ENCODE measurements around the gene SLC6A7. TPM values are rescaled to one million over a fixed set of nuclear protein-coding genes. Genes with fewer than 3 reads are reported as not detected.
"Not testable (repeated sequence)": the region's sequence is repeated elsewhere in the genome, so short reads cannot be mapped to it uniquely, and the experiment has no call there.

Gene SLC6A7
- total RNA-seq, 1 experiment from 2014 or later, result 0.04 TPM

DNA sequence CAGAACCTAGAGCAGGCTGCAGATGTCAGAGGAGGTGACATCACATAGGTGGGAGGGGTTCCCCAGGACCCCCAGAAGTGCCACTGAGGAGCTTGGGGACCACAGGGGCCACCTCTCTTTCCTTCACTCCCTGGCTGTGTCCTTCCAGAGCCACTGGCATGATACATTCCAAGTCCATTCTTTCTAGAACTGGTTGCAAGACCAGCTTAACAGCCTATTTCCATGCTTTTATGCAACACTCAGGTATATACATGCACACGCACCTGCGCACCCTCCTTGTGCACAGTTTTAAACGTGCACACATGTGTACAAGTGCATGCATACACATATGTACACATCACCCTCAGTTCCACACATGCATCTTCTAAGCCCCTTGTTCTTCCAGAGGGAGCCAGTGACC is 39.7 kb downstream of the SLC6A7 start:
- Mint-ChIP-seq H3K4me3 (no peak overlapping the region), H3K9me3 (no peaks in the 10 kb centered on the region), H3K27me3 (ENCODE audit: low read depth) (no peaks in the 10 kb centered on the region), H3K36me3 (no peaks in the 10 kb centered on the region), H3K27ac (no peak overlapping the region), H3K4me1 (no peaks in the 10 kb centered on the region)
- no peak for TF ChIP-seq NR2C2 (CRISPR knock-in tag; IDR thresholded peaks at IDR 0.05)
- TF ChIP-seq, protein P1, sequence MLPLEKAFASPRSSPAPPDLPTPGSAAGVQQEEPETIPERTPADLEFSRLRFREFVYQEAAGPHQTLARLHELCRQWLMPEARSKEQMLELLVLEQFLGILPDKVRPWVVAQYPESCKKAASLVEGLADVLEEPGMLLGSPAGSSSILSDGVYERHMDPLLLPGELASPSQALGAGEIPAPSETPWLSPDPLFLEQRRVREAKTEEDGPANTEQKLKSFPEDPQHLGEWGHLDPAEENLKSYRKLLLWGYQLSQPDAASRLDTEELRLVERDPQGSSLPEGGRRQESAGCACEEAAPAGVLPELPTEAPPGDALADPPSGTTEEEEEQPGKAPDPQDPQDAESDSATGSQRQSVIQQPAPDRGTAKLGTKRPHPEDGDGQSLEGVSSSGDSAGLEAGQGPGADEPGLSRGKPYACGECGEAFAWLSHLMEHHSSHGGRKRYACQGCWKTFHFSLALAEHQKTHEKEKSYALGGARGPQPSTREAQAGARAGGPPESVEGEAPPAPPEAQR (CRISPR knock-in tag; IDR thresholded peaks at IDR 0.05), result no peak
- TF ChIP-seq, protein P2, sequence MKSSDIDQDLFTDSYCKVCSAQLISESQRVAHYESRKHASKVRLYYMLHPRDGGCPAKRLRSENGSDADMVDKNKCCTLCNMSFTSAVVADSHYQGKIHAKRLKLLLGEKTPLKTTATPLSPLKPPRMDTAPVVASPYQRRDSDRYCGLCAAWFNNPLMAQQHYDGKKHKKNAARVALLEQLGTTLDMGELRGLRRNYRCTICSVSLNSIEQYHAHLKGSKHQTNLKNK (CRISPR knock-in tag; IDR thresholded peaks at IDR 0.05), result no peak
- TF ChIP-seq, protein P3, sequence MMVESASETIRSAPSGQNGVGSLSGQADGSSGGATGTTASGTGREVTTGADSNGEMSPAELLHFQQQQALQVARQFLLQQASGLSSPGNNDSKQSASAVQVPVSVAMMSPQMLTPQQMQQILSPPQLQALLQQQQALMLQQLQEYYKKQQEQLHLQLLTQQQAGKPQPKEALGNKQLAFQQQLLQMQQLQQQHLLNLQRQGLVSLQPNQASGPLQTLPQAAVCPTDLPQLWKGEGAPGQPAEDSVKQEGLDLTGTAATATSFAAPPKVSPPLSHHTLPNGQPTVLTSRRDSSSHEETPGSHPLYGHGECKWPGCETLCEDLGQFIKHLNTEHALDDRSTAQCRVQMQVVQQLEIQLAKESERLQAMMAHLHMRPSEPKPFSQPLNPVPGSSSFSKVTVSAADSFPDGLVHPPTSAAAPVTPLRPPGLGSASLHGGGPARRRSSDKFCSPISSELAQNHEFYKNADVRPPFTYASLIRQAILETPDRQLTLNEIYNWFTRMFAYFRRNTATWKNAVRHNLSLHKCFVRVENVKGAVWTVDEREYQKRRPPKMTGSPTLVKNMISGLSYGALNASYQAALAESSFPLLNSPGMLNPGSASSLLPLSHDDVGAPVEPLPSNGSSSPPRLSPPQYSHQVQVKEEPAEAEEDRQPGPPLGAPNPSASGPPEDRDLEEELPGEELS (CRISPR knock-in tag; IDR thresholded peaks at IDR 0.05), result no peak
- TF ChIP-seq, protein P4, sequence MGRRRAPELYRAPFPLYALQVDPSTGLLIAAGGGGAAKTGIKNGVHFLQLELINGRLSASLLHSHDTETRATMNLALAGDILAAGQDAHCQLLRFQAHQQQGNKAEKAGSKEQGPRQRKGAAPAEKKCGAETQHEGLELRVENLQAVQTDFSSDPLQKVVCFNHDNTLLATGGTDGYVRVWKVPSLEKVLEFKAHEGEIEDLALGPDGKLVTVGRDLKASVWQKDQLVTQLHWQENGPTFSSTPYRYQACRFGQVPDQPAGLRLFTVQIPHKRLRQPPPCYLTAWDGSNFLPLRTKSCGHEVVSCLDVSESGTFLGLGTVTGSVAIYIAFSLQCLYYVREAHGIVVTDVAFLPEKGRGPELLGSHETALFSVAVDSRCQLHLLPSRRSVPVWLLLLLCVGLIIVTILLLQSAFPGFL (CRISPR knock-in tag; IDR thresholded peaks at IDR 0.05; ENCODE audit: borderline replicate concordance), result no peak
- ChIA-PET POLR2A (no interaction called here), CTCF (interaction anchor here (1.3 kb wide), 1 partner anchor 27 kb away, joined by 3 read pairs; no protein-coding TSS in a partner anchor)
- ATAC-seq (no peak), DNase-seq (ENCODE audit: low spot score) (no peak)

DNA sequence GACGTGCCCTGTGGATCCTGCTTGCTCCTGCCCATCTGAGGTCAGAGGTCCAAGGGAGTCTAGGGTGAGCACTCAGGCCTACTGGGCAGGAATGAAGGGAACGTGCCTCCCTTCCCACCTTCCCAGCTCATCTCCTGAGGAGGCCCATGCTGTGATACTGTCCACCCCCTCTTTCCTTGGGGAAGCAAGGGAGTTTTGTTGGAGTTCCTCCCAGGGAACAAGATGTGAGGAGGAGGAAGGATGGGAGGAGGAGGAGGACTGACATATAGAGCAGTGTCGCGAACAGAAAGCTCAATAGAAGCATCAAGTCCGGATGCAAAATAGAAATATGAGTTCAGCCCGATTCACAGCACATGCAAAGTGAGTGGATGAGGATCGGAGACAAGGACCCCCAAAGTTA is 41.0 kb downstream of the SLC6A7 start:
- DNase-seq (ENCODE audit: low spot score) (no peak), ATAC-seq (no peak)
- Mint-ChIP-seq H3K9me3 (no peaks in the 10 kb centered on the region), H3K36me3 (no peaks in the 10 kb centered on the region), H3K4me3 (no peak overlapping the region), H3K27me3 (ENCODE audit: low read depth) (no peaks in the 10 kb centered on the region), H3K4me1 (no peaks in the 10 kb centered on the region), H3K27ac (peak overlapping the region; percentile 83; the same call in 1 of the 2 replicates)
- no peak for TF ChIP-seq JUN (CRISPR knock-in tag; IDR thresholded peaks at IDR 0.05)
- TF ChIP-seq, protein P5, sequence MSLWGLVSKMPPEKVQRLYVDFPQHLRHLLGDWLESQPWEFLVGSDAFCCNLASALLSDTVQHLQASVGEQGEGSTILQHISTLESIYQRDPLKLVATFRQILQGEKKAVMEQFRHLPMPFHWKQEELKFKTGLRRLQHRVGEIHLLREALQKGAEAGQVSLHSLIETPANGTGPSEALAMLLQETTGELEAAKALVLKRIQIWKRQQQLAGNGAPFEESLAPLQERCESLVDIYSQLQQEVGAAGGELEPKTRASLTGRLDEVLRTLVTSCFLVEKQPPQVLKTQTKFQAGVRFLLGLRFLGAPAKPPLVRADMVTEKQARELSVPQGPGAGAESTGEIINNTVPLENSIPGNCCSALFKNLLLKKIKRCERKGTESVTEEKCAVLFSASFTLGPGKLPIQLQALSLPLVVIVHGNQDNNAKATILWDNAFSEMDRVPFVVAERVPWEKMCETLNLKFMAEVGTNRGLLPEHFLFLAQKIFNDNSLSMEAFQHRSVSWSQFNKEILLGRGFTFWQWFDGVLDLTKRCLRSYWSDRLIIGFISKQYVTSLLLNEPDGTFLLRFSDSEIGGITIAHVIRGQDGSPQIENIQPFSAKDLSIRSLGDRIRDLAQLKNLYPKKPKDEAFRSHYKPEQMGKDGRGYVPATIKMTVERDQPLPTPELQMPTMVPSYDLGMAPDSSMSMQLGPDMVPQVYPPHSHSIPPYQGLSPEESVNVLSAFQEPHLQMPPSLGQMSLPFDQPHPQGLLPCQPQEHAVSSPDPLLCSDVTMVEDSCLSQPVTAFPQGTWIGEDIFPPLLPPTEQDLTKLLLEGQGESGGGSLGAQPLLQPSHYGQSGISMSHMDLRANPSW (CRISPR knock-in tag; conservative IDR thresholded peaks at IDR 0.05; ENCODE audit: low read depth), result no peak
- ChIA-PET POLR2A (interaction anchor here (0.7 kb wide), 1 partner anchor 1278 kb away, joined by 3 read pairs; no protein-coding TSS in a partner anchor), CTCF (interaction anchor here (0.6 to 0.7 kb wide), 2 partner anchors 34 to 841 kb away, joined by 4 read pairs; no protein-coding TSS in a partner anchor)

DNA sequence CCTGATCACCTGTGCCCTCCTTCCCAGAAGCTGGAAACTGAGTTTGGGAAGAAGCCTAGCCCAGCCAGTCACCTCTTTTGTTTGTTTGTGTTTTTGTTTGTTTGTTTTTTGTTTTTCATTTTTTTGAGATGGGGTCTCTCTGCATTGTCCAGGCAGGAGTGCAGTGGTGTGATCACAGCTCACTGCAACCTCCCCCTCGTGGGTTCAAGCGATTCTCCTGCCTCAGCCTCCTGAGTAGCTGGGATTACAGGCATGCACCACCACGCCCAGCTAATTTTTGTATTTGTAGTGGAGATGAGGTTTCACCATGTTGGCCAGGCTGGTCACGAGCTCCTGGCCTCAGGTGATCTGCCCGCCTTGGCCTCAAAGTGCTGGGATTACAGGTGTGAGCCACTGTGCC is 43.8 kb downstream of the SLC6A7 start:
- DNase-seq (ENCODE audit: low spot score); H3K36me3 Mint-ChIP-seq; H3K4me3 Mint-ChIP-seq; H3K27ac Mint-ChIP-seq; POLR2A ChIA-PET; H3K27me3 Mint-ChIP-seq (ENCODE audit: low read depth); H3K4me1 Mint-ChIP-seq; H3K9me3 Mint-ChIP-seq; ATAC-seq: not testable (repeated sequence)
- CTCF ChIA-PET, result interaction anchor here (1.6 to 2.7 kb wide), 2 partner anchors 22 to 58 kb away, joined by 7 to 10 read pairs; no protein-coding TSS in a partner anchor

DNA sequence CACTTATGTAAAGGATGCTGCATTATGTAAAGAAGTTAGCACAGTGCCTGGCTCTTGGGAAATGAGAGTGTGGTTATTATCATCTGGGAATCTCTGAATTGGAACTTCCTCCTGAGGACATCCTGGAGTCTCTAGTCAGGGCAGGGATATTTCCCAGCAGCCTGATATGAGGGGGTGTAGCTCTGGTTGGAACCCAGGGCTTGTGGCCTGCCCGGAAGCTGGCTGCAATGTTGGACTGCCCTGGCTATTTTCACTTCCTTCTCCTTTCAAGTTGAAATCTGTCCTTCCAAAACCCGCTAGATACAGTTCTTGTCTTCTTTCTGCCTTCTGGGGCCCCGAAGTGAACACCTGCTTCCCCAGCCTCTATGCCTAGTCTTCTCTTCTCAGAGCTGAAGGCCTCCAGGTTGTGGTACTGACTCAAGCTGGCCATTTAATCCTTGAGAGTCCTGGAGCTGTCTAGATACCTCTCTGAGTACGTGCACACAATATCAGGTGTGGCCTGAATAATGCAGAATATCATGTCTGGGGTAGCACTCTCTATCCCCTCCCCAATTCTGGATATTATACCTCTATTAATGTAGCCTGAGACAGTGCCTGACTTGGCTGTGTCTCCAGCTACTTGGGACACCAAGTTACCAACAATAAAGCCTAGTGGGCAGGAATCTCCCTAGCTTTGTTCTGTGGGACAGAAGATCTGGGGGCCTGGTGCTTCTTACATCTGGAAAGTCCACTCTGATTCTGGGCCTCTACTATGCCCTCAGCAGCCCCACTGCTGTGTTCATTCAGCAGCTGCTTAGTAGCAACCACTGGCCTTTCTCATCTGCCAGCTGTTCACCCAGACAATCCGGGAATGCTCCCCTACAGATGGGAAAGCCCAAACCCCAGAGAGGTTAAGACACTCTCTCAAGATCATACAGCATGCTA is 45.0 kb downstream of the SLC6A7 start:
- ATAC-seq (no peak), DNase-seq (ENCODE audit: low spot score) (no peak)
- CTCF ChIA-PET, result interaction anchor here (0.8 to 2.7 kb wide), 6 partner anchors 12 to 113 kb away, joined by 3 to 10 read pairs (median 4); no protein-coding TSS in a partner anchor
- no peaks in the 10 kb centered on the region for H3K9me3 Mint-ChIP-seq
- H3K4me1 Mint-ChIP-seq, result no peaks in the 10 kb centered on the region
- H3K27me3 Mint-ChIP-seq (ENCODE audit: low read depth), result no peaks in the 10 kb centered on the region
- no peak overlapping the region for H3K27ac Mint-ChIP-seq
- H3K4me3 Mint-ChIP-seq, result no peak overlapping the region
- POLR2A ChIA-PET, result interaction anchor here (0.9 kb wide), 1 partner anchor 29 kb away, joined by 3 read pairs; no protein-coding TSS in a partner anchor
- no peaks in the 10 kb centered on the region for H3K36me3 Mint-ChIP-seq
- TF ChIP-seq NR3C1 (CRISPR knock-in tag; conservative IDR thresholded peaks at IDR 0.05; ENCODE audit: low read depth) (no peak), ATF1 (CRISPR knock-in tag; IDR thresholded peaks at IDR 0.05) (no peak)
- TF ChIP-seq, protein P4 (CRISPR knock-in tag; IDR thresholded peaks at IDR 0.05; ENCODE audit: borderline replicate concordance), result no peak
- TF ChIP-seq, protein P6, sequence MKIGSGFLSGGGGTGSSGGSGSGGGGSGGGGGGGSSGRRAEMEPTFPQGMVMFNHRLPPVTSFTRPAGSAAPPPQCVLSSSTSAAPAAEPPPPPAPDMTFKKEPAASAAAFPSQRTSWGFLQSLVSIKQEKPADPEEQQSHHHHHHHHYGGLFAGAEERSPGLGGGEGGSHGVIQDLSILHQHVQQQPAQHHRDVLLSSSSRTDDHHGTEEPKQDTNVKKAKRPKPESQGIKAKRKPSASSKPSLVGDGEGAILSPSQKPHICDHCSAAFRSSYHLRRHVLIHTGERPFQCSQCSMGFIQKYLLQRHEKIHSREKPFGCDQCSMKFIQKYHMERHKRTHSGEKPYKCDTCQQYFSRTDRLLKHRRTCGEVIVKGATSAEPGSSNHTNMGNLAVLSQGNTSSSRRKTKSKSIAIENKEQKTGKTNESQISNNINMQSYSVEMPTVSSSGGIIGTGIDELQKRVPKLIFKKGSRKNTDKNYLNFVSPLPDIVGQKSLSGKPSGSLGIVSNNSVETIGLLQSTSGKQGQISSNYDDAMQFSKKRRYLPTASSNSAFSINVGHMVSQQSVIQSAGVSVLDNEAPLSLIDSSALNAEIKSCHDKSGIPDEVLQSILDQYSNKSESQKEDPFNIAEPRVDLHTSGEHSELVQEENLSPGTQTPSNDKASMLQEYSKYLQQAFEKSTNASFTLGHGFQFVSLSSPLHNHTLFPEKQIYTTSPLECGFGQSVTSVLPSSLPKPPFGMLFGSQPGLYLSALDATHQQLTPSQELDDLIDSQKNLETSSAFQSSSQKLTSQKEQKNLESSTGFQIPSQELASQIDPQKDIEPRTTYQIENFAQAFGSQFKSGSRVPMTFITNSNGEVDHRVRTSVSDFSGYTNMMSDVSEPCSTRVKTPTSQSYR (CRISPR knock-in tag; IDR thresholded peaks at IDR 0.05), result no peak

Data from WTC11 (cell line).